HL-60 (cell line): Measurements from ENCODE around the gene ZMYND8.

ENCODE experiments used
- DNase-seq, 2 experiments: peaks; one replicate each; pipeline ENCODE4 v3.0.0-alpha.2; 2010 to 2020; ENCODE audit warnings: low read depth in 1 of 2, low spot score in 1 of 2
- H3K27ac ChIP-seq: fragments of 250-450 bp; sonication (Bioruptor Pico); replicated peaks from 2 replicates; pipeline ENCODE4 v1.5.1; 2020; ENCODE audit warnings: mild to moderate bottlenecking, moderate library complexity
- H3K27me3 ChIP-seq: fragments of 250-450 bp; sonication (Bioruptor Pico); 2 replicates; pipeline ENCODE4 v1.5.1; 2021; ENCODE audit warnings: mild to moderate bottlenecking, moderate library complexity; ENCODE audit not compliant: insufficient read depth, poor library complexity, severe bottlenecking
- H3K4me3 ChIP-seq: replicated peaks from 2 replicates; pipeline ENCODE4 v1.5.1; 2011; ENCODE audit warnings: mild to moderate bottlenecking, control low read depth, low read length; ENCODE audit not compliant: insufficient read depth
- GABPA ChIP-seq: IDR thresholded peaks from 2 replicates; pipeline ENCODE4 v1.6.1; 2012; ENCODE audit warnings: low read depth
- POLR2AphosphoS5 ChIP-seq: IDR thresholded peaks from 2 replicates; pipeline ENCODE4 v1.6.1; 2012; ENCODE audit warnings: low read depth
- SPI1 ChIP-seq: IDR thresholded peaks from 2 replicates; pipeline ENCODE4 v1.6.1; 2012; ENCODE audit warnings: low read depth, mild to moderate bottlenecking, borderline replicate concordance
- TF ChIP-seq, protein P1 (sequence below): IDR thresholded peaks from one replicate; pipeline ENCODE4 v1.5.1; 2011; ENCODE audit warnings: low read length, control low read depth, inconsistent platforms; ENCODE audit not compliant: insufficient read depth
- TF ChIP-seq, protein P2 (sequence below): IDR thresholded peaks from 2 replicates; pipeline ENCODE4 v1.6.1; 2012; ENCODE audit warnings: low read depth; ENCODE audit not compliant: insufficient replicate concordance

Gene ZMYND8

DNA sequence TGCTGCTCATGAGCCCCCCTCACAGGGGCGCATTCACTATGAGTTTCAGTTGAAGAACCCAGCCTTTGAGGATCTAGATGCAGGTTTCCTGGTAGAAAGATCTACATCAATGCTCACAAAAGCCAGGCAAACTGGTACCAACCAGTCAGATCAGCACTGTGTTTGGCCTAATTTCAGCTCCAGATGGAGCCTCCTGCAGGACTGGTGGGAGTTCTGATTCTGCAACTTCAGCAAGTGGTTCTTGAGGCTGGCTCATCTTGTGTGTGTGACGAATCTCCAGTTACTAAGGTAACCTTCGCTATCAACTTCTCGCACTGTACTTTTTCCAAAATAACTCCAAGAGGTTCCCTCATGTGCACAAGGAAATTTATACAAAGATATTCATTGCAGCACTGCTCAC is 118.8 kb downstream of the ZMYND8 start:
- Histone ChIP-seq H3K4me3 (no peak overlapping the region), H3K27ac (no peak overlapping the region), H3K27me3 (no peaks in the 10 kb centered on the region)
- DNase-seq = no peak
- TF ChIP-seq, protein P1, sequence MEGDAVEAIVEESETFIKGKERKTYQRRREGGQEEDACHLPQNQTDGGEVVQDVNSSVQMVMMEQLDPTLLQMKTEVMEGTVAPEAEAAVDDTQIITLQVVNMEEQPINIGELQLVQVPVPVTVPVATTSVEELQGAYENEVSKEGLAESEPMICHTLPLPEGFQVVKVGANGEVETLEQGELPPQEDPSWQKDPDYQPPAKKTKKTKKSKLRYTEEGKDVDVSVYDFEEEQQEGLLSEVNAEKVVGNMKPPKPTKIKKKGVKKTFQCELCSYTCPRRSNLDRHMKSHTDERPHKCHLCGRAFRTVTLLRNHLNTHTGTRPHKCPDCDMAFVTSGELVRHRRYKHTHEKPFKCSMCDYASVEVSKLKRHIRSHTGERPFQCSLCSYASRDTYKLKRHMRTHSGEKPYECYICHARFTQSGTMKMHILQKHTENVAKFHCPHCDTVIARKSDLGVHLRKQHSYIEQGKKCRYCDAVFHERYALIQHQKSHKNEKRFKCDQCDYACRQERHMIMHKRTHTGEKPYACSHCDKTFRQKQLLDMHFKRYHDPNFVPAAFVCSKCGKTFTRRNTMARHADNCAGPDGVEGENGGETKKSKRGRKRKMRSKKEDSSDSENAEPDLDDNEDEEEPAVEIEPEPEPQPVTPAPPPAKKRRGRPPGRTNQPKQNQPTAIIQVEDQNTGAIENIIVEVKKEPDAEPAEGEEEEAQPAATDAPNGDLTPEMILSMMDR = no peak
- TF ChIP-seq, protein P2, sequence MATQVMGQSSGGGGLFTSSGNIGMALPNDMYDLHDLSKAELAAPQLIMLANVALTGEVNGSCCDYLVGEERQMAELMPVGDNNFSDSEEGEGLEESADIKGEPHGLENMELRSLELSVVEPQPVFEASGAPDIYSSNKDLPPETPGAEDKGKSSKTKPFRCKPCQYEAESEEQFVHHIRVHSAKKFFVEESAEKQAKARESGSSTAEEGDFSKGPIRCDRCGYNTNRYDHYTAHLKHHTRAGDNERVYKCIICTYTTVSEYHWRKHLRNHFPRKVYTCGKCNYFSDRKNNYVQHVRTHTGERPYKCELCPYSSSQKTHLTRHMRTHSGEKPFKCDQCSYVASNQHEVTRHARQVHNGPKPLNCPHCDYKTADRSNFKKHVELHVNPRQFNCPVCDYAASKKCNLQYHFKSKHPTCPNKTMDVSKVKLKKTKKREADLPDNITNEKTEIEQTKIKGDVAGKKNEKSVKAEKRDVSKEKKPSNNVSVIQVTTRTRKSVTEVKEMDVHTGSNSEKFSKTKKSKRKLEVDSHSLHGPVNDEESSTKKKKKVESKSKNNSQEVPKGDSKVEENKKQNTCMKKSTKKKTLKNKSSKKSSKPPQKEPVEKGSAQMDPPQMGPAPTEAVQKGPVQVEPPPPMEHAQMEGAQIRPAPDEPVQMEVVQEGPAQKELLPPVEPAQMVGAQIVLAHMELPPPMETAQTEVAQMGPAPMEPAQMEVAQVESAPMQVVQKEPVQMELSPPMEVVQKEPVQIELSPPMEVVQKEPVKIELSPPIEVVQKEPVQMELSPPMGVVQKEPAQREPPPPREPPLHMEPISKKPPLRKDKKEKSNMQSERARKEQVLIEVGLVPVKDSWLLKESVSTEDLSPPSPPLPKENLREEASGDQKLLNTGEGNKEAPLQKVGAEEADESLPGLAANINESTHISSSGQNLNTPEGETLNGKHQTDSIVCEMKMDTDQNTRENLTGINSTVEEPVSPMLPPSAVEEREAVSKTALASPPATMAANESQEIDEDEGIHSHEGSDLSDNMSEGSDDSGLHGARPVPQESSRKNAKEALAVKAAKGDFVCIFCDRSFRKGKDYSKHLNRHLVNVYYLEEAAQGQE = no peak
- TF ChIP-seq GABPA (no peak), SPI1 (no peak), POLR2AphosphoS5 (no peak)

DNA sequence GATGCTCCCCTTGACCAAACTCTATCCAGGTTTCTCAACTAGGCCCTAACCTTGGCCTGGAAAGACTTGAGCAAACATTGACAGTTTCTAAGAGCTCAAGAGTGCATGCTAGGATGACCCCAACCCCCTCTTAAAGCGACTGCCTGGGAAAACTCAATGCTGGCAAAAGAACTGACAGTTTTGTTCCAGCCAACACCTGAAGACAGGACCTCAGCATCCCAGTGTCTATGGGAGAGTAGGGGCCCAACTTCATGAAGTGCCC is 119.9 kb downstream of the ZMYND8 start:
- Histone ChIP-seq H3K4me3 (no peak overlapping the region), H3K27me3 (no peaks in the 10 kb centered on the region), H3K27ac (no peak overlapping the region)
- DNase-seq = no peak
- TF ChIP-seq, protein P1 = no peak
- TF ChIP-seq GABPA (no peak), SPI1 (no peak), POLR2AphosphoS5 (no peak)
- TF ChIP-seq, protein P2 = no peak

DNA sequence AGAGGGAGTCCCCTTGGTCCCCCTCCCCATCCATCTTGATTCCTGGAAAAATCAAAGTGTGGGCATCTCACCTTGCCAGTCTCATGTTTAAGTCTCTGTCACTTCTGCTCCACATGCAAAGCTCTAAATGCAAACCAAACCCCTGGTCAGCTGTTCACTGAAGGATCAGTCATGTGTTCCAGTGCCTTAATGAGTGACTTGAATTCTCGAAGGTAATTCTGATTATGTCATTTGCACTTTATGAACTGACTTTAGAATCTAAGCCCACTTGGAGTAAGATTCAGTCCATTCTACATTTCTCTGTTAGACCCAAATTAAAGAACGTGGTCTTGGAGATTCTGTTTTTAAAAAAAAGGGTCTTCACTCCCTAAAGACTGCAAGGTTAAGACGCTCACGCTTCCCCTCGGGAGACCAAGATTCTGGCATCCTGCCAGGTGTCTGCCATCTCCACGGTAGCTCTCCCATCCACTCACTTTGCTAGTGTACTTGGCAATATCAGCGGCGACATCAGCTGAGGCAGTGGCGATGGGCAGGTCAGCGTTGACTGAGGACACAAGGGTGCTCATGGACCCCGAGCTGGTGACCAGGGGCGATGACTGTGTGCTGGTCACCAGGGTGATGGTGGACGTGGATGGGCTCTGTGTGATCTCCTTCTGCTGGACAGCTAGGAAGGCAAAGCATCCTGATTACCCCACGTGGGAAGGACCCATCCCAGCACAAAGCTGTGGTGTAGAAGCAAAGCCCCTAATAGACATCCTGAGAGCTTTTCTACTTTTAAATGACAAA is 120.5 kb downstream of the ZMYND8 start:
- Histone ChIP-seq H3K27ac (no peak overlapping the region), H3K27me3 (no peaks in the 10 kb centered on the region), H3K4me3 (no peak overlapping the region)
- TF ChIP-seq, protein P1 = no peak
- TF ChIP-seq POLR2AphosphoS5 = no peak
- no peak for TF ChIP-seq SPI1
- no peak for TF ChIP-seq GABPA
- TF ChIP-seq, protein P2 = no peak
- no peak for DNase-seq
